ENCODE measurements around the gene PPP1R9A. TPM values are rescaled to one million over a fixed set of nuclear protein-coding genes. Genes with fewer than 3 reads are reported as not detected.

PPP1R9A gene
- total and polyA plus RNA-seq, 4 donors: 1.2 to 12.0 (median 4.5) TPM

- Histone ChIP-seq H3K36me3 (ENCODE audit: control insufficient read depth in 1 of 2, insufficient read depth in 2 of 2, low read length in 1 of 2) (no peaks in the 10 kb centered on the region), H3K27ac (ENCODE audit: low read depth in 1 of 2, low read length in 2 of 2) (no peak overlapping the region), H3K27me3 (ENCODE audit: control insufficient read depth in 1 of 2, insufficient read depth in 2 of 2, low read length in 1 of 2) (no peaks in the 10 kb centered on the region), H3K9me3 (ENCODE audit: control insufficient read depth, low read length) (no peaks in the 10 kb centered on the region), H3K4me3 (ENCODE audit: low read length in 2 of 2) (no peak overlapping the region), H3K4me1 (ENCODE audit: control insufficient read depth in 1 of 2, insufficient read depth in 2 of 2, low read length in 2 of 2) (no peaks in the 10 kb centered on the region)
- 95 to 100% methylated on average over 1 of the region's 1 CpG for WGBS, 2 donors
- no peak for ATAC-seq (ENCODE audit: low FRiP score)
- intact Hi-C loops (cut with DNase I): no loop called here
- no peak for DNase-seq
Observed at GRCh38 chr7:95139922-95140321, 232.5 kb downstream of the PPP1R9A start.

- Histone ChIP-seq H3K4me3 (ENCODE audit: low read length in 2 of 2) (no peak overlapping the region), H3K27ac (ENCODE audit: low read depth in 1 of 2, low read length in 2 of 2) (no peak overlapping the region), H3K27me3 (ENCODE audit: control insufficient read depth in 1 of 2, insufficient read depth in 2 of 2, low read length in 1 of 2) (no peaks in the 10 kb centered on the region), H3K36me3 (ENCODE audit: control insufficient read depth in 1 of 2, insufficient read depth in 2 of 2, low read length in 1 of 2) (no peaks in the 10 kb centered on the region), H3K9me3 (ENCODE audit: control insufficient read depth, low read length) (no peaks in the 10 kb centered on the region), H3K4me1 (ENCODE audit: control insufficient read depth in 1 of 2, insufficient read depth in 2 of 2, low read length in 2 of 2) (no peaks in the 10 kb centered on the region)
- DNase-seq (no peak), ATAC-seq (ENCODE audit: low FRiP score) (no peak)
- 81 to 85% methylated on average over 2 of the region's 2 CpGs for WGBS, 2 donors
- intact Hi-C loops (cut with DNase I): no loop called here
Observed at GRCh38 chr7:95141755-95142154, 234.4 kb downstream of the PPP1R9A start.

GRCh38 chr7:95144256-95144655 lies 236.9 kb downstream of the PPP1R9A start:
- intact Hi-C loops (cut with DNase I): no loop called here
- no peak for ATAC-seq (ENCODE audit: low FRiP score)
- WGBS, 2 donors: 84 to 86% methylated on average over 4 of the region's 4 CpGs
- Histone ChIP-seq H3K27me3 (ENCODE audit: control insufficient read depth in 1 of 2, insufficient read depth in 2 of 2, low read length in 1 of 2) (no peaks in the 10 kb centered on the region), H3K9me3 (ENCODE audit: control insufficient read depth, low read length) (no peaks in the 10 kb centered on the region), H3K4me3 (ENCODE audit: low read length in 2 of 2) (no peak overlapping the region), H3K4me1 (ENCODE audit: control insufficient read depth in 1 of 2, insufficient read depth in 2 of 2, low read length in 2 of 2) (no peaks in the 10 kb centered on the region), H3K36me3 (ENCODE audit: control insufficient read depth in 1 of 2, insufficient read depth in 2 of 2, low read length in 1 of 2) (no peaks in the 10 kb centered on the region), H3K27ac (ENCODE audit: low read depth in 1 of 2, low read length in 2 of 2) (no peak overlapping the region)
- no peak for DNase-seq

- Histone ChIP-seq H3K27me3 (ENCODE audit: control insufficient read depth in 1 of 2, insufficient read depth in 2 of 2, low read length in 1 of 2) (no peaks in the 10 kb centered on the region), H3K4me3 (ENCODE audit: low read length in 2 of 2) (no peak overlapping the region), H3K9me3 (ENCODE audit: control insufficient read depth, low read length) (no peaks in the 10 kb centered on the region), H3K27ac (ENCODE audit: low read depth in 1 of 2, low read length in 2 of 2) (no peak overlapping the region), H3K4me1 (ENCODE audit: control insufficient read depth in 1 of 2, insufficient read depth in 2 of 2, low read length in 2 of 2) (no peaks in the 10 kb centered on the region), H3K36me3 (ENCODE audit: control insufficient read depth in 1 of 2, insufficient read depth in 2 of 2, low read length in 1 of 2) (no peaks in the 10 kb centered on the region)
- DNase-seq (no peak), ATAC-seq (ENCODE audit: low FRiP score) (no peak)
- intact Hi-C loops (cut with DNase I): no loop called here
- WGBS, 2 donors: 95 to 96% methylated on average over 5 of the region's 5 CpGs
Observed at GRCh38 chr7:95155965-95156364, 248.6 kb downstream of the PPP1R9A start.

GRCh38 chr7:95157381-95157780 lies 250.0 kb downstream of the PPP1R9A start:
- H3K9me3 ChIP-seq (ENCODE audit: control insufficient read depth, low read length): no peaks in the 10 kb centered on the region
- no peak overlapping the region for H3K27ac ChIP-seq (ENCODE audit: low read depth in 1 of 2, low read length in 2 of 2)
- no peak overlapping the region for H3K4me3 ChIP-seq (ENCODE audit: low read length in 2 of 2)
- no peaks in the 10 kb centered on the region for H3K36me3 ChIP-seq (ENCODE audit: control insufficient read depth in 1 of 2, insufficient read depth in 2 of 2, low read length in 1 of 2)
- intact Hi-C loops (cut with DNase I): no loop called here
- DNase-seq (peak in 1 of 2 donors; percentile 63), ATAC-seq (ENCODE audit: low FRiP score) (no peak)
- 91 to 92% methylated on average over 8 of the region's 8 CpGs for WGBS, 2 donors
- no peaks in the 10 kb centered on the region for H3K4me1 ChIP-seq (ENCODE audit: control insufficient read depth in 1 of 2, insufficient read depth in 2 of 2, low read length in 2 of 2)
- no peaks in the 10 kb centered on the region for H3K27me3 ChIP-seq (ENCODE audit: control insufficient read depth in 1 of 2, insufficient read depth in 2 of 2, low read length in 1 of 2)

- H3K4me1 ChIP-seq (ENCODE audit: control insufficient read depth in 1 of 2, insufficient read depth in 2 of 2, low read length in 2 of 2): peaks cover 0 to under 1% of the 10 kb centered on the region in 2 donors
- H3K27ac ChIP-seq (ENCODE audit: low read depth in 1 of 2, low read length in 2 of 2): no peak overlapping the region
- DNase-seq (no peak), ATAC-seq (ENCODE audit: low FRiP score) (no peak)
- H3K36me3 ChIP-seq (ENCODE audit: control insufficient read depth in 1 of 2, insufficient read depth in 2 of 2, low read length in 1 of 2): no peaks in the 10 kb centered on the region
- no peaks in the 10 kb centered on the region for H3K27me3 ChIP-seq (ENCODE audit: control insufficient read depth in 1 of 2, insufficient read depth in 2 of 2, low read length in 1 of 2)
- intact Hi-C loops (cut with DNase I): no loop called here
- H3K4me3 ChIP-seq (ENCODE audit: low read length in 2 of 2): no peak overlapping the region
- H3K9me3 ChIP-seq (ENCODE audit: control insufficient read depth, low read length): no peaks in the 10 kb centered on the region
Observed at GRCh38 chr7:95169678-95170077, 262.3 kb downstream of the PPP1R9A start.

- intact Hi-C loops (cut with DNase I): no loop called here
- no peaks in the 10 kb centered on the region for H3K27me3 ChIP-seq (ENCODE audit: control insufficient read depth in 1 of 2, insufficient read depth in 2 of 2, low read length in 1 of 2)
- no peak overlapping the region for H3K4me3 ChIP-seq (ENCODE audit: low read length in 2 of 2)
- no peaks in the 10 kb centered on the region for H3K36me3 ChIP-seq (ENCODE audit: control insufficient read depth in 1 of 2, insufficient read depth in 2 of 2, low read length in 1 of 2)
- no peak for DNase-seq
- H3K9me3 ChIP-seq (ENCODE audit: control insufficient read depth, low read length): no peaks in the 10 kb centered on the region
- H3K27ac ChIP-seq (ENCODE audit: low read depth in 1 of 2, low read length in 2 of 2): no peak overlapping the region
- no peak for ATAC-seq (ENCODE audit: low FRiP score)
- H3K4me1 ChIP-seq (ENCODE audit: control insufficient read depth in 1 of 2, insufficient read depth in 2 of 2, low read length in 2 of 2): peaks cover 0 to 1% of the 10 kb centered on the region in 2 donors
- WGBS, 2 donors: 97 to 100% methylated on average over 1 of the region's 1 CpG
Observed at GRCh38 chr7:95172420-95172819, 265.0 kb downstream of the PPP1R9A start.

GRCh38 chr7:95190515-95190914 lies 283.1 kb downstream of the PPP1R9A start:
- ATAC-seq (ENCODE audit: low FRiP score) (no peak), DNase-seq (no peak)
- no peaks in the 10 kb centered on the region for H3K9me3 ChIP-seq (ENCODE audit: control insufficient read depth, low read length)
- WGBS, 2 donors: 94 to 96% methylated on average over 3 of the region's 3 CpGs
- no peaks in the 10 kb centered on the region for H3K27me3 ChIP-seq (ENCODE audit: control insufficient read depth in 1 of 2, insufficient read depth in 2 of 2, low read length in 1 of 2)
- H3K4me3 ChIP-seq (ENCODE audit: low read length in 2 of 2): no peak overlapping the region
- intact Hi-C loops (cut with DNase I): no loop called here
- no peak overlapping the region for H3K27ac ChIP-seq (ENCODE audit: low read depth in 1 of 2, low read length in 2 of 2)
- no peaks in the 10 kb centered on the region for H3K36me3 ChIP-seq (ENCODE audit: control insufficient read depth in 1 of 2, insufficient read depth in 2 of 2, low read length in 1 of 2)
- H3K4me1 ChIP-seq (ENCODE audit: control insufficient read depth in 1 of 2, insufficient read depth in 2 of 2, low read length in 2 of 2): no peaks in the 10 kb centered on the region

- ATAC-seq (ENCODE audit: low FRiP score) (no peak), DNase-seq (no peak)
- intact Hi-C loops (cut with DNase I): no loop called here
- Histone ChIP-seq H3K27me3 (ENCODE audit: control insufficient read depth in 1 of 2, insufficient read depth in 2 of 2, low read length in 1 of 2) (no peaks in the 10 kb centered on the region), H3K9me3 (ENCODE audit: control insufficient read depth, low read length) (no peaks in the 10 kb centered on the region), H3K4me3 (ENCODE audit: low read length in 2 of 2) (no peak overlapping the region), H3K36me3 (ENCODE audit: control insufficient read depth in 1 of 2, insufficient read depth in 2 of 2, low read length in 1 of 2) (no peaks in the 10 kb centered on the region), H3K4me1 (ENCODE audit: control insufficient read depth in 1 of 2, insufficient read depth in 2 of 2, low read length in 2 of 2) (no peaks in the 10 kb centered on the region), H3K27ac (ENCODE audit: low read depth in 1 of 2, low read length in 2 of 2) (no peak overlapping the region)
Observed at GRCh38 chr7:95191795-95192194, 284.4 kb downstream of the PPP1R9A start.
